IPS-11a (cell line): ENCODE results near the gene NAT10.

Source experiments
- H3K4me3 ChIP-seq: one replicate; pipeline ENCODE4 v1.5.1; 2013; ENCODE audit warnings: low read depth, low read length, control low read depth

The NAT10 gene

DNA sequence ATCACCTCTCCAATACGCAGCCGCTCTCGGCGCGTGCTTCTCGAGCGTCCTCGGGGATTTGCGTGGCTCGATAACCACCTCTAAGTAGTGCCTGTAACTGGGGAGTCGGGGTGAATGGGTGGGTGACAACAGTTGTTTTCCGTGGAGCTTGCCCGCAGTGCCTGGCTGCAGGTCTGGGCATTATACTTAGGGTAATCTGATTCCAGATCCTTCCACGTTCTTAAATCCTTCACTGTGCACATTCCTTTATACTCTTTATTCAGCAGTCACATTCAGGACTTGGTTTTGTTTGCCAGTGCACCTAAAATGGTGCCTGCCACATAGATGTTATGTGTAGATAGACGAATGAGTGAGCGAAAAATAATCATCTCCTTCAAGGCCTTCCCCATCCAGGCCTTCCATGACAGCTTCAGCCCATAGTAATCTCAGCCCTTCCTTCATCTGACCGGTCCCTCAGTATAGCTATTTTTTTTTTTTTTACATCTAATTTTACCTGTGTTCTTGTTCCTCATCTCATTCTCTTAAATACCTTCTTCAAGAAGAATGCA is 602 bp downstream of the NAT10 start:
- peak overlapping the region; percentile 98 for H3K4me3 ChIP-seq

DNA sequence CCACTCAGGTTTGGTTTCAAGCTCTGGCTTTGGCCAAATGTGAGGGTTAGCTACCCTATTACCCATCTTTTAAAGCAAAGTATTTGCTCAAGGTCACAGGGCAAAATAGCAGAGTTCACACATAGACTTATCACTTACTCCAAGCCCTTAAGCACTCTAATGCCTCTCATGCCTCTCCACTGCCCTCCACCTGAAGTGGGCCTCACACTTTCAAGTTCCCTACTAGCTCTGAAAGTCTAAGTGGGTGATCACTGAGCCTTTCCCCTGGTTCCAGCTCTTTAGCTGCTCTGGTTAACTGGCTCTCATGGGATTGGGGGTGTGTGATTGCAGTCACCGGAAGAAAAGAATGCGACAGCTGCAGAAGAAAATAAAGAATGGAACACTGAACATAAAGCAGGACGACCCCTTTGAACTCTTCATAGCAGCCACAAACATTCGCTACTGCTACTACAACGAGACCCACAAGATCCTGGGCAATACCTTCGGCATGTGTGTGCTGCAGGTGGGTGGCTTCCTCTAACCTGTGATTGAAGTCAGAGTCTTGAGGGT is 6.4 kb downstream of the NAT10 start:
- H3K4me3 ChIP-seq: no peak overlapping the region

DNA sequence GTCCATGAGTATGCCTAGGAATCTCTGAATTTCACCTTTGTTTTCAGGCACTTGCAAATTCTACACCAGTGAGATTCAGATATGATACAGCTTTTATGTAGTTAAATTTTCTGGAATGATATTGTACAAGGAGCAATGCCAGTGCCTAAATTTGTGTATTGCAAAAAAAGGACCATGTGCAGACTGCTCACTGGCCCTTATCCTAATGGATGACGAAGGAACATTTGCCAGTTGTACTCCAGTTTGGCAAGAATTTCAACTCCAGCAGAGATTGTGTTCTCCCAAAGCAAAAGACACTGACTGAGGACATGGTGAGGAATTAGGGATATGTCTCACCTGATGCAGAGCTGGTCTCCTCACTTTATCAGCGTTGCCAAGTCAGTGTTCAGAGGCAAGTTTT is 8.6 kb downstream of the NAT10 start:
- H3K4me3 ChIP-seq: no peak overlapping the region

DNA sequence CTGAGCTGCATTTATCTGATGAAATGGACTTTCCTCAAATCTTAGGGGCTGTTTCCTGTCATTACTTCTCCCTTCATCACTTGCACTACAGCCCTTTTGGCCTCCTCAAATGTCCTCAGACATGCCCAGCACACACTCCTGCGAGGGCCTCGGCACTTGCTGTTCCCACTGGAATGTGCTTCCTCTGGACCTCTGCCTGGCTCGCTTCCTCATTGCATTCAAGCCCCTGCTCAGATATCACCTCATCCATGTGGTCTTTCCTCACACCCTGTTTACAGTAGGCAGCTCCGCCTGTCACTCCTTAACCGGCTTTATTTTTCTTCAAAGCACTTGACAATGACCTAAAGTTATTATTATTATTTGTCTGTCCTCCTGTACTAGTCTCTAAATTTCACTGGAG is 9.0 kb downstream of the NAT10 start:
- no peak overlapping the region for H3K4me3 ChIP-seq

DNA sequence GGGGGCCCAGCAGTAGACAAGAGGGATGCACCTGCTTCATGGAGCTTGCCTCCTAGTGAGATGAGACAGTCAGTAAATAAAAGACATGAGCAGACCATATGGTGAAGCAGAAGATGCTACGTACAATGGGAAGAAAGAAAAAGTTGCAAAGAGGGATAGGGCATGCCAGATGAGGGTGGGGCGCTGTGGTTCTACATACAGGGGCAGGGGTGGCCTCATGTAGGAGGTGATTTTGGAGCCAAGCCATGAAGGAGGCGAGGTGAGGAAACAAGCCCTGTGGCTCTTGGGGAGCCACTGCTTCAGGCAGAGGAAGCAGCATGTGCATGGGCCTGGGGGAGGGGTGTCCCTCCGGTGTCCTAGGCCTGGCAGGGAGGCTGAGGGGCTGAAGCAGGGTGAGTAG is 15.2 kb downstream of the NAT10 start:
- no peak overlapping the region for H3K4me3 ChIP-seq

DNA sequence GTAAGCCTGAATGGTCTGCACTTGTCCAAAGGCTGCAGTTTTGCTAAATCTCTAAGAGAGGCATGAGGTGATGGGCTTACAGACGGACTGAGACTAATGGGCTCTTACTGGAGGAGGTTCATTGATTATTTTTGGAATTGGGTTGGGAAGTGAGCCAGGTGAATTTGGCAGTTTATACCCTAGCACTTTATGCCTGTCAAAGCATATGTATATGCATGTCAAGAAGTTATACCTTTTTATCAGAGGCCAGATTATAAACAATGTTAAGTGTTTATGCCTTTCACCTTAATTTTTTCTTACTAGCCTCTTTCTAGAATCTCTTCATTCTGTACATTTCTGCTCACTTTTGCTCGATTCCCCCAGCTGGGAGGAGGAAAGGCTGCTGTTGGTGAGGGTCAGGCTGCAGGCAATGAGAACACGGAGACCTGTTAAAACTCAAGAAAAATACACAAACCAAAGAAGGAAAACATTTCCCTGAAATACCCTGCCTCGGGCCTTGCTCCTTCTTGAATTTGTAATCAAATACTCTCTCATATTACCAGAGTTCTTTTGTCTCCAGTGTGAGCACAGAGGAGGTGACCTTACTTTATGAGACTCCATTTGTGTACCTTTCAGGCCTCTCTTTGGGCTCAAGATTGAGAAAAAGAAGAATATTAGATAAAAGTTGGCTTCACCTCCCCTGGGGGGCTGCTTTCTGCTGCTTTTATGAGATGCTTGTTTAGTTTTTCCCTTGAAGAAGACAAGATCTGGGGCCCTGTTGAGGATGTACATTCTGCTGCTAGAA is 19.6 kb downstream of the NAT10 start:
- no peak overlapping the region for H3K4me3 ChIP-seq

DNA sequence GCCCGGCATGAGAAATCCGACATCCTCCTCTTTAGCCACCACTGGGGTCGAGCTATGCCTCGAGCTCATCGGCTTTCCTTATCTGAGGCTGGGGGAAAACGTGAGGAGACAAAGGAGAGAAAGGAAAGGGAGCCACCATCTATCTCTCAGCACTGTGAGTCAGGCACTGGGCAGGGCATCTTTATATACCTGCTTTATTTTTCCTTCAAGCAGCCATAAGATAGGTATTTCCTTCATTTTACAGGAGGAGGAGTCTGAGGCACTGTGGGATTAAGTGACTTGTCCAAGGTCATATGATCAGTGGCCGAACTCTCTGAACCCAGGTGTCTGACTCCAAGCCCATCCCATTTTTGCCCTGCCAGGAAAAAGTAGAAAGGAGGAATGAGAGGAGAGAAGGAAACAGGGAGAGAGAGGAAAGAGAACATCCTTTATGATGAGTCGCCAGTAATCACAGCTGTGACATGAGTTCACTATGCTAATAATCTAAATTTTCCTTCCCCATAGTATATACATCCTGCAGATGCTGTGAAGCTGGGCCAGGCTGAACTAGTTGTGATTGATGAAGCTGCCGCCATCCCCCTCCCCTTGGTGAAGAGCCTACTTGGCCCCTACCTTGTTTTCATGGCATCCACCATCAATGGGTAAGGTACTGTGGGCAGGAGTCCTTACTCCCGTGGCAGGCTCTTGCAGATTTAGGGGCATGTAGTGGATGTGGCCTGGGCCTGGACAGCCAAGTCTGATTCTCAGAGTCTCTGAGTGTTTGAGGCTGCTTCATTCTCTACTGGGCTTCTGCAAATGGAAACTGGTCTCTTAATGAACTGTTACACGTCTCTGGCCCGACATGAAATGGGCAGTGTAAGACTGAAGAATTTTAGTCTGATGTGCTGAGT is 21.8 kb downstream of the NAT10 start:
- no peak overlapping the region for H3K4me3 ChIP-seq

DNA sequence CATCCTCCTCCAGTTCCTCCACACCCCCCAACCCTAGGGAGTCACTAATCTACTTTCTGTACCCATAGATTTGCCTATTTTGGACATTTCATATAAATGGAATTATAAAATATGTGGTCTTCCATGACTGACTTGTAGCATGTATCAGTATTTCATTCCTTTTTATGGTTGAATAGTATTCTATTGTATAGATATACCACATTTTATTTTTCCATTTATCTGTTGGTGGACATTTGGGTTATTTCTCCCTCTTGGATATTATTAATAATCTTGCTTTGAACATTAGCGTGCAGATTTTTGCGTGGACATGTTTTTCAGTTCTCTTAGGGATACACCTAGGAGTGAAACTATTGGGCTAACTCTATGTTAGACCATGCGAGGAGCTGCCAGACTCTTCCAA is 23.4 kb downstream of the NAT10 start:
- no peak overlapping the region for H3K4me3 ChIP-seq

DNA sequence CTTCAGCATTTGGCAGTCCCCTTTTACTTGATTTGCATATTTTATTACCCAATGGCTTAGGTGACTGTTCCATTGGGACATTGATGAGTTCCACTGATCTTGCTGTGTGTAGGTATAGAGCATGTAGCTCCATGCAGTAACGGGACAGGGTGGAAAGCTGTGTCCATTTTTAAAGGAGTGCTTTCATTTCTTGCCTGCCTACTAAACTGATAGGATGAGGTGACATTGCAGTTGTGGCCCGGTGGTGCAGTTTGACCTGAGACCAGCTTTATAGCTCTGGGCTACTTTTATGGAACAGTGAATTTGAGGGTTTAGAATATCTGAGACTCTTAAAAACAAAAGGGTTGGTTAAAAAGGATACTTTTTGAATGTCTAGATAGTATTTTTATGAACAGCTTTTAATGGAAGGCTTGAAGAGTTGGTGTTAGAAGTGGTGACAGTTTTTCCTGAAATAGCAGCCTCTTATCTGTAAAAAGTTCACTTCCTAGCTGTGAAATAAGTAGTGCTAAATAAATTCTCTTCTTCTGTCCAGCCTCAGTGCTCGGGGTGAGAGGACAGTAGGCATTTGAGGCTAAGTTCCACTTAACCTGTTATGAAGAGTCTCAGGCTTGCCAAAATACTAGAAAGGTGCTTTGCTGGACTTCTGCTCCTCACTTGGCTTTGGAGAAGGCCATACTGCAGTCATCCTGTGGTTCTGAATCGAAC is 27.0 kb downstream of the NAT10 start:
- H3K4me3 ChIP-seq: no peak overlapping the region

DNA sequence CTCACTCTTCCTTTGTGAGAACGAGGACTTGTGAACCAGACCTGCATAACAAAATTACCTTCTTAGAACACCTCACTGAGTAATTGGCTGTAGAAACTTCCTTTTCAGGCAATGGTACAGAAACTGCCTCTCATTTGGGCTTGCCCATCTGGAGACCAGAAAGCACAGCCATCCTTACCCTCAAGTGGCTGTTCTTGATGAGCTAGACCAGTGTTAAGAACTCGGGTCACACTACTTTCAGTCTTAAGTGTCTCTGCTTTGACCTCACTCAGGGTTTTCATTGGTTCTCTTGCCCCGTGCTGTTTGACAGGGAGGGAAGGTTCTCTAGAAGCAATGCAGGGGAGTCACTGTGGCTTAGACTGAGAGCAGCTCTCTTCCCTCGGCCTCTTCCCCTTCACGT is 29.3 kb downstream of the NAT10 start:
- H3K4me3 ChIP-seq: no peak overlapping the region

DNA sequence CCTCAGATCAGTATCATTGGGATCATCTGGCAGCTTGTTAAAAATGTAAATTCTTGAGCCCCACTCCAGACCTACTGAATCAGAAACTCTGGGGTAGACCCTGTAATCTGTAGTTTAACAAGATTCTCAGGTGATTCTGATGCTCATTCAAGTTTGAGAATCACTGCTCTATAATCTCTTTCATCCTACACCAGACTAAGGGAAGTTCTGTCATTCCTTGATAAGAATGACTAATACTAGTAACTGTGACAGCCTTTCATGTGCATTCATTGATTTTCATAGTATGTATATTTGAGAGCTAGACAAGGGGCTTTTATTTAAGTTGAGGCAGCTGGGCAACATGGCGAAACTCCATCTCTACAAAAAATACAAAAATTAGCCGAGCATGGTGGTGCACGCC is 30.0 kb downstream of the NAT10 start:
- no peak overlapping the region for H3K4me3 ChIP-seq

DNA sequence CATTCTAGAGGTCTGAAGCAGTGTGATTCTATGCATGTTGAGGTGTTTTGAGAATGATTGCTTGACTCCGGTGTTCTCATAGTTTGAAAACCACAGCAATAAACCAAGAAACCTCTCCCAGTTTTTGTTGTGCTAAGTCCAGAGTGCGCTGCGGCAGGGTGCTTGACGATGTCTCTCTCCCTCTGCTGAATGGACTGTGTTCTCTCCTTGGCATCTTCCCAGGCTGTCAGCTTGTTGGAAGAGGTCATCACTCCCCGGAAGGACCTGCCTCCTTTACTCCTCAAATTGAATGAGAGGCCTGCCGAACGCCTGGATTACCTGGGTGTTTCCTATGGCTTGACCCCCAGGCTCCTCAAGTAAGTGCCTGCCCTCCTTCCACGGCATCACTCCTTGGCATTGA is 31.0 kb downstream of the NAT10 start:
- H3K4me3 ChIP-seq: no peak overlapping the region

DNA sequence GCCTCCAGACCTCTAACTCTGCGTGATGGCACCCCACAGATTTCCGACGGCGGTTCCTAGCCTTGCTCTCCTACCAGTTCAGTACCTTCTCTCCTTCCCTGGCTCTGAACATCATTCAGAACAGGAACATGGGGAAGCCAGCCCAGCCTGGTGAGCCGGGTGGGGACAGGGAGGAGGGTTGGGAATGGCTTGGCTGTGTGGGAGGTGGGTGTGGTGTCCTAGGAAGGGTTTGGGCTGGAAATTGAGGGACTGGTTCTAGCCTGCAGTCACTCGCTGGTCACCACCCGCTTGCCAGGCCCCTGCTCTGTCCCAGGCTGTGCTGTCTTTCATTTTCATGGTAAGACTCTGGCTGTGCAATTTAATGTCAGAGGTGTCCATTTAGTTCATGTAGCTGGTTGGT is 33.9 kb downstream of the NAT10 start:
- no peak overlapping the region for H3K4me3 ChIP-seq

DNA sequence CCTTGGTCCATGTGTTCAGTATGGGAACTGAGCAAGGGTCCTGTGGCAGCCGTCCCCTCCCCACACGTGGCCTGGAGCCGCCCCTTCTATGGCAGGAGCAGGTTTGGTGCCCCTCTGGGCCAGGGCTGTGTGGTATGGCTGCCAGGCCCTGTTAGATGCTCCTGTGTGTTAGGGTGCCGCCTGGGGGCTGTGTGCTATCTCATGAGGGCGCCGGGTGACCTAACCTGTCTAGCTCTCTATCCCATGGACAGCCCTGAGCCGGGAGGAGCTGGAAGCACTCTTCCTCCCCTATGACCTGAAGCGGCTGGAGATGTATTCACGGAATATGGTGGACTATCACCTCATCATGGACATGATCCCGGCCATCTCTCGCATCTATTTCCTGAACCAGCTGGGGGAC is 34.7 kb downstream of the NAT10 start:
- no peak overlapping the region for H3K4me3 ChIP-seq

DNA sequence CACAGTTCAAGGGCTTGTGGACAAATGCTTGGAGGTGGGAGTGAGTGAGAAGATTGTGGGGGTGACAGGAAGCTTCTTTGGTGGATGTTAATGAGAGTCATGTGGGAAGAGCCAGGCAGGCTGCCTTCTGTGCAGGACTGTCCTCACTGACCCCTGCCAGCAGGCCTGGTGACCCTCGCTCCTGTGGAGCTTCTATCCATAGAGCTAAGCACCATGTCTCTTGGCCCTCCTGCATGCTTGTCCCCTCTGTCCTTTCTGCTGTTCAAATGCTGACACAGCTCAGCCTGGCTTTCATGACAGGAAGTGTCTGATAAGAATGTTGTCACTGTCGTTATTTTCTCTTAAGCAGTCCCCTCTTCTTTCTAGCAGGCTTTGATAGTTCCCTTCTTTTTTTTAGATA is 37.6 kb downstream of the NAT10 start:
- H3K4me3 ChIP-seq: no peak overlapping the region

DNA sequence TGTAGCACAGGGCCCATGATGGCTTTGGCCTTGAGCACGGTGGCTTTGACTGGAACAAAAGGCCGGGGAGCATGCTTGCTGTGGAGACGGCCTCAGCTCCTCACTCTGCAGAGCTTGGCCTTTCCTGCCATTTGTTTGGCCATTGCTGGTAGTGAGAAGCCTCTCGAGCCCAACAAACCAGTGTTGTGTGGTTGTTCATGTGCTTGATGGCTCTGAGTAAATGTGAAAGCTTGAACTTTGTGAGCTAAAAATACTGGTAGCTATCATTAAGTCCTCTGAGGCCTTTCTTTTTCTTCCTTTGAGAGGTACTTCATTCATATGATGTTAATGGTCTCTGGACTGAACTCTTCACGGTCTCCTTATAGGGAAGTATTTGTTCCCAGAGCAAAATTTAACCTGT is 39.6 kb downstream of the NAT10 start:
- H3K4me3 ChIP-seq: no peak overlapping the region

DNA sequence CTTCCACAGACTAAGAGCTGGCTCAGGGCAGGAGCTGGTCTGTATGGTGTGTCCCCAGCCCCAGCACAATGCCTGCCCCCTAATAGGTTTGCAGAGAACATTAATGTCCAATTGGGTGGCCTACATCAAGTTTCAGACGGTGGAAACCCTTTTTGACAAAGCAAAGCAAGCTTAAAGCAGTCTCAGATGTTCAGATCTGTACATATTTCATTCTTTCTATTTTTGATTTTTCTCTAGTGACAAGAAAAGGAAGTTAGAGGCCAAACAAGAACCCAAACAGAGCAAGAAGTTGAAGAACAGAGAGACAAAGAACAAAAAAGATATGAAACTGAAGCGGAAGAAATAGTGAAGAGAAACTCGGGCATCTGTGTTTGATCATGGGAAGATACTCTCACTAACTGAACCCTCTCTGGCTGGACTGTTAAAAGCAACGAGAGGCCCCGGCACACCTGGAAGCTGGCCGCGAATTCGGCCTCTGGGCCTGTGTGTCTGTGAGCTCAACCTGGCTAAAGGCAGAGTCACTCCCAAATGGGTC is 40.5 kb downstream of the NAT10 start:
- no peak overlapping the region for H3K4me3 ChIP-seq

DNA sequence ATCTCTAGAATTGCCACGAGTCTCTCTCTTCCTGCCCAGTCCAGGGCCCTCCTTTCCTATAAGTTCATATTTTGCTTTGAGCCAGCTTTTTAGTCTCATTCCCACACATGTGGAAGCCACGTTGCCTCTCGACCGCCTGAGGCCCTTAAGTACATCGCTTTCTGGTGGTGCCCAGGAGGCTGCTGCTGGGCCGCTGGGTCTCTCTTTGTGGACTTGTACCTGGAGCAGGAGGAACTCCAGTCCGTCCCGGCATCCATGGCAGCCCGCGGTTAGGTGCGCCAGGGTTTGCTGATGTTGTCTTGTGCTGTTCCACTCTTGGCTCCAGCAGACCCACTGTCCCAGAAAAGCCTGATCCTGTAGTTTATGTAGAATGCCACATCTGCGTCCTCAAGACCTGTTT is 41.0 kb downstream of the NAT10 start:
- no peak overlapping the region for H3K4me3 ChIP-seq

DNA sequence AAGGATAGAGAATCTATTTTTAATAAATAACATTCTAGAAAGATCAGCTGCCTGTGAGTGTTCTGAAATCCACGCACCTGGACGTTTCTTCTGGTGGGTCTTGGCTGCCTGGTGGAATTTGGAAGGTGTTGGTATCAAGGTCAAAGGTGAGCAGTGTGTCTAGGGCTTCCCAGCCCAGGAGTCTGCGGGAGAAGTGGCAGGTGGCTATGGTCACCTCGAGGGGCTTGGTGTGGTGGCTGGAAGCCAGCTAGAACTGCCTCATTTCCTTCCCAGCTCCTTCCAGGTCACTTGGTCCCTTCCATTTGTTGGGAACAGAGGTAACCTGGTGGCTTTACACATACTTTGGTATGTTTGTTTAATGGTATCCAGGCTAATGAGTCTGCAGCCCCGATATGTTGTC is 41.4 kb downstream of the NAT10 start:
- H3K4me3 ChIP-seq: no peak overlapping the region

DNA sequence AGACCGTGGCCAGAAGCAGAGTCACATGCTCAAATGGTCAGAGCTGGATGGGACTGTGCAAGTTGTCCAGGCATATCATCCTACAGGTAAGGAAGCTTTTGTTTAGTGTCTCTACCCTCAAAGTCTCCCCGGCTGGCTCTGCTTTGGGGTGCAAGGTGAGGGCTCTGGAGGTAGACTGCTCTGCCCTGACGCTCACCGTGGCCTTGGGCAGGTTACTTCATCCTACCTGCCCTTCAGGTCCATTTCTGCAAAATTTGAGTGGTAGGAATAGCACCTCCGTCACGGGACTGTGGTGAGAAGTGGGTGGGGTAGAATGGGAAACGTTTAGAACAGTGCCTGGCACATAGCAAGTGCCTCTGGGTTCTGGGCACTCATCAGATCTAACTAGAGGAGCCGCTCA is 42.2 kb downstream of the NAT10 start:
- no peak overlapping the region for H3K4me3 ChIP-seq
